Cardiac muscle cell (in vitro differentiated cells and primary cell): ENCODE results near the gene MESP2. TPM values are rescaled to one million over a fixed set of nuclear protein-coding genes. Genes with fewer than 3 reads are reported as not detected.

Source experiments
- polyA plus RNA-seq: library from polyadenylated mRNA; unstranded; fragments of >200 nt; fragmentation: Nextera tagmentation; extraction: Ambion mirVana; gene quantifications from 2 replicates; pipeline ENCODE4 v1.2.1, GENCODE V29; 2016
- total RNA-seq: library from RNA; depleted of rRNA; stranded (reverse); fragments of >200 nt; gene quantifications from 2 replicates; pipeline ENCODE4 v1.2.3, GENCODE V29; 2016

MESP2 gene
- total and polyA plus RNA-seq, 2 experiments from 2014 or later: 1.1 to 2.4 TPM

Other genes with a start within 250 kb of the MESP2 start
- 3.8 and 11.0 TPM in 2 replicates for gene TICRR, start 200.9 kb upstream of the MESP2 start, total RNA-seq
- gene TICRR, start 200.9 kb upstream of the MESP2 start, polyA plus RNA-seq: 2.7 and 5.6 TPM in 2 replicates
- gene KIF7, start 120.9 kb upstream of the MESP2 start, total RNA-seq: 24.4 and 33.8 TPM in 2 replicates
- gene KIF7, start 120.9 kb upstream of the MESP2 start, polyA plus RNA-seq: 12.5 and 23.1 TPM in 2 replicates
- 0.32 and 0.57 TPM in 2 replicates for gene PLIN1, start 97.0 kb upstream of the MESP2 start, total RNA-seq
- 0.09 and 0.85 TPM in 2 replicates for gene PLIN1, start 97.0 kb upstream of the MESP2 start, polyA plus RNA-seq
- 5.9 and 11.8 TPM in 2 replicates for gene PEX11A, start 85.6 kb upstream of the MESP2 start, total RNA-seq
- 12.0 and 13.4 TPM in 2 replicates for gene PEX11A, start 85.6 kb upstream of the MESP2 start, polyA plus RNA-seq
- gene WDR93, start 85.5 kb upstream of the MESP2 start, total RNA-seq: 0.06 and 0.70 TPM in 2 replicates
- 0.59 and 0.73 TPM in 2 replicates for gene WDR93, start 85.5 kb upstream of the MESP2 start, polyA plus RNA-seq
- gene MESP1, start 25.1 kb upstream of the MESP2 start, total RNA-seq: 1.9 and 5.3 TPM in 2 replicates
- 9.3 and 9.9 TPM in 2 replicates for gene MESP1, start 25.1 kb upstream of the MESP2 start, polyA plus RNA-seq
- 0.21 TPM in 1 of 2 replicates, not detected in the other for gene ANPEP, start 38.5 kb downstream of the MESP2 start, total RNA-seq
- gene ANPEP, start 38.5 kb downstream of the MESP2 start, polyA plus RNA-seq: 0.17 and 0.20 TPM in 2 replicates
- gene AP3S2, start 117.7 kb downstream of the MESP2 start, total RNA-seq: 37.9 and 50.2 TPM in 2 replicates
- 31.0 and 34.6 TPM in 2 replicates for gene AP3S2, start 117.7 kb downstream of the MESP2 start, polyA plus RNA-seq
- gene ARPIN, start 136.6 kb downstream of the MESP2 start, total RNA-seq: 19.4 and 26.6 TPM in 2 replicates
- 10.5 and 12.9 TPM in 2 replicates for gene ARPIN, start 136.6 kb downstream of the MESP2 start, polyA plus RNA-seq
- 20.2 and 22.2 TPM in 2 replicates for gene ZNF710, start 225.0 kb downstream of the MESP2 start, total RNA-seq
- gene ZNF710, start 225.0 kb downstream of the MESP2 start, polyA plus RNA-seq: 7.8 and 12.0 TPM in 2 replicates